Dendritic cell treated with granulocyte-macrophage colony-stimulating factor and Interleukin-4, amounts not matched to agents 40 ng/mL and 50 ng/mL, for 4 days (primary cell): ENCODE results near the gene PRKCD.
A peak's percentile ranks its signal among the peaks of the same experiment; 100 is the strongest.

Experiments
- H3K27ac Mint-ChIP-seq: one replicate; pipeline ENCODE4 v1.8.0; 2022; ENCODE audit warnings: mild to moderate bottlenecking, mixed read lengths
- H3K27me3 Mint-ChIP-seq: one replicate; pipeline ENCODE4 v1.8.0; 2022; ENCODE audit warnings: mild to moderate bottlenecking, mixed read lengths
- H3K36me3 Mint-ChIP-seq: one replicate; pipeline ENCODE4 v1.8.0; 2022; ENCODE audit warnings: low read depth, mixed read lengths
- H3K4me1 Mint-ChIP-seq: one replicate; pipeline ENCODE4 v1.8.0; 2022; ENCODE audit warnings: low read depth, mixed read lengths
- H3K4me3 Mint-ChIP-seq: one replicate; pipeline ENCODE4 v1.8.0; 2022; ENCODE audit warnings: mild to moderate bottlenecking, moderate library complexity, mixed read lengths
- H3K9me3 Mint-ChIP-seq: one replicate; pipeline ENCODE4 v1.8.0; 2022; ENCODE audit warnings: mixed read lengths
- intact Hi-C: fragments of 100-400 bp; cut with micrococcal nuclease; formaldehyde crosslinking; loops from one replicate; pipeline ENCODE4 v1.15.0; 2022

Gene PRKCD

GRCh38 chr3:53166781-53167291 lies 5.8 kb downstream of the PRKCD start:
- H3K4me3 Mint-ChIP-seq: peak overlapping the region; percentile 98
- intact Hi-C loops: no loop called here
- no peaks in the 10 kb centered on the region for H3K9me3 Mint-ChIP-seq
- H3K27me3 Mint-ChIP-seq: no peaks in the 10 kb centered on the region
- peaks cover 90% of the 10 kb centered on the region for H3K36me3 Mint-ChIP-seq
- peak overlapping the region; percentile 95 for H3K27ac Mint-ChIP-seq
- H3K4me1 Mint-ChIP-seq: peaks cover 96% of the 10 kb centered on the region

- Mint-ChIP-seq H3K27ac (peak overlapping the region; percentile 95), H3K4me3 (peak overlapping the region; percentile 98), H3K4me1 (peaks cover 98% of the 10 kb centered on the region), H3K9me3 (no peaks in the 10 kb centered on the region), H3K27me3 (no peaks in the 10 kb centered on the region), H3K36me3 (peaks cover 90% of the 10 kb centered on the region)
- intact Hi-C loops: no loop called here
These were observed 6.6 kb downstream of the PRKCD start for GRCh38 chr3:53167418-53168174.

GRCh38 chr3:53168175-53168923 lies 7.3 kb downstream of the PRKCD start:
- H3K4me1 Mint-ChIP-seq: peaks cover 98% of the 10 kb centered on the region
- H3K27ac Mint-ChIP-seq: peak overlapping the region; percentile 95
- peak overlapping the region; percentile 98 for H3K4me3 Mint-ChIP-seq
- intact Hi-C loops: no loop called here
- H3K9me3 Mint-ChIP-seq: no peaks in the 10 kb centered on the region
- H3K27me3 Mint-ChIP-seq: no peaks in the 10 kb centered on the region
- peaks cover 90% of the 10 kb centered on the region for H3K36me3 Mint-ChIP-seq

GRCh38 chr3:53169045-53169831 lies 8.2 kb downstream of the PRKCD start:
- peak overlapping the region; percentile 95 for H3K27ac Mint-ChIP-seq
- intact Hi-C loops: no loop called here
- peak overlapping the region; percentile 98 for H3K4me3 Mint-ChIP-seq

GRCh38 chr3:53169832-53170324 lies 8.9 kb downstream of the PRKCD start:
- Mint-ChIP-seq H3K27me3 (no peaks in the 10 kb centered on the region), H3K9me3 (no peaks in the 10 kb centered on the region), H3K27ac (peak overlapping the region; percentile 95), H3K36me3 (peaks cover 90% of the 10 kb centered on the region), H3K4me3 (peak overlapping the region; percentile 98), H3K4me1 (peaks cover 99% of the 10 kb centered on the region)
- intact Hi-C loops: loop anchor here (1.0 kb wide), 1 partner anchor 10 kb away; no protein-coding TSS in a partner anchor

More at GRCh38 chr3:53169045-53169831, 8.2 kb downstream of the PRKCD start:
- no peaks in the 10 kb centered on the region for H3K27me3 Mint-ChIP-seq
- H3K4me1 Mint-ChIP-seq: peaks cover 99% of the 10 kb centered on the region
- peaks cover 90% of the 10 kb centered on the region for H3K36me3 Mint-ChIP-seq
- no peaks in the 10 kb centered on the region for H3K9me3 Mint-ChIP-seq

GRCh38 chr3:53170325-53171063 lies 9.5 kb downstream of the PRKCD start:
- Mint-ChIP-seq H3K9me3 (no peaks in the 10 kb centered on the region), H3K4me3 (peak overlapping the region; percentile 98), H3K27me3 (no peaks in the 10 kb centered on the region), H3K27ac (peak overlapping the region; percentile 95), H3K4me1 (peaks cover 99% of the 10 kb centered on the region), H3K36me3 (peaks cover 90% of the 10 kb centered on the region)
- intact Hi-C loops: loop anchor here (1.0 kb wide), 1 partner anchor 10 kb away; no protein-coding TSS in a partner anchor

- H3K27ac Mint-ChIP-seq: peak overlapping the region; percentile 95
- H3K4me1 Mint-ChIP-seq: peaks cover 99% of the 10 kb centered on the region
- H3K36me3 Mint-ChIP-seq: peaks cover 90% of the 10 kb centered on the region
- H3K27me3 Mint-ChIP-seq: no peaks in the 10 kb centered on the region
- intact Hi-C loops: no loop called here
- peak overlapping the region; percentile 98 for H3K4me3 Mint-ChIP-seq
- no peaks in the 10 kb centered on the region for H3K9me3 Mint-ChIP-seq
These were observed 10.0 kb downstream of the PRKCD start for GRCh38 chr3:53171064-53171418.

GRCh38 chr3:53171827-53172505 lies 11.0 kb downstream of the PRKCD start:
- peak overlapping the region; percentile 95 for H3K27ac Mint-ChIP-seq
- peaks cover 98% of the 10 kb centered on the region for H3K4me1 Mint-ChIP-seq
- peaks cover 91% of the 10 kb centered on the region for H3K36me3 Mint-ChIP-seq
- intact Hi-C loops: no loop called here
- no peaks in the 10 kb centered on the region for H3K9me3 Mint-ChIP-seq
- peak overlapping the region; percentile 98 for H3K4me3 Mint-ChIP-seq
- no peaks in the 10 kb centered on the region for H3K27me3 Mint-ChIP-seq

- intact Hi-C loops: no loop called here
- H3K4me3 Mint-ChIP-seq: no peak overlapping the region
These were observed 12.1 kb downstream of the PRKCD start for GRCh38 chr3:53173107-53173506.

GRCh38 chr3:53174346-53175250 lies 13.6 kb downstream of the PRKCD start:
- peaks cover 100% of the 10 kb centered on the region for H3K36me3 Mint-ChIP-seq
- intact Hi-C loops: no loop called here
- no peaks in the 10 kb centered on the region for H3K9me3 Mint-ChIP-seq
- no peak overlapping the region for H3K27ac Mint-ChIP-seq
- H3K4me3 Mint-ChIP-seq: no peak overlapping the region
- peaks cover 98% of the 10 kb centered on the region for H3K4me1 Mint-ChIP-seq
- no peaks in the 10 kb centered on the region for H3K27me3 Mint-ChIP-seq

More at GRCh38 chr3:53173107-53173506, 12.1 kb downstream of the PRKCD start:
- no peaks in the 10 kb centered on the region for H3K27me3 Mint-ChIP-seq
- H3K4me1 Mint-ChIP-seq: peaks cover 98% of the 10 kb centered on the region
- H3K36me3 Mint-ChIP-seq: peaks cover 98% of the 10 kb centered on the region
- H3K27ac Mint-ChIP-seq: peak overlapping the region; percentile 95
- H3K9me3 Mint-ChIP-seq: no peaks in the 10 kb centered on the region

- no peak overlapping the region for H3K27ac Mint-ChIP-seq
- peaks cover 100% of the 10 kb centered on the region for H3K36me3 Mint-ChIP-seq
- H3K4me1 Mint-ChIP-seq: peaks cover 98% of the 10 kb centered on the region
- H3K9me3 Mint-ChIP-seq: no peaks in the 10 kb centered on the region
- H3K27me3 Mint-ChIP-seq: no peaks in the 10 kb centered on the region
- H3K4me3 Mint-ChIP-seq: no peak overlapping the region
- intact Hi-C loops: no loop called here
These were observed 14.9 kb downstream of the PRKCD start for GRCh38 chr3:53175613-53176540.
